GM18505 (cell line): ENCODE results near the gene ADAMTSL1.

Experiments
- ATAC-seq: cut with Tn5 transposase; IDR thresholded peaks from one replicate; pipeline ENCODE4 v1.9.1; 2021; ENCODE audit not compliant: unreplicated experiment
- POLR2A ChIP-seq: IDR thresholded peaks from 4 replicates; pipeline ENCODE4 v1.6.1; 2011; ENCODE audit warnings: borderline replicate concordance; ENCODE audit not compliant: insufficient read depth, insufficient read length; ENCODE audit errors: extremely low read depth

Gene ADAMTSL1

DNA sequence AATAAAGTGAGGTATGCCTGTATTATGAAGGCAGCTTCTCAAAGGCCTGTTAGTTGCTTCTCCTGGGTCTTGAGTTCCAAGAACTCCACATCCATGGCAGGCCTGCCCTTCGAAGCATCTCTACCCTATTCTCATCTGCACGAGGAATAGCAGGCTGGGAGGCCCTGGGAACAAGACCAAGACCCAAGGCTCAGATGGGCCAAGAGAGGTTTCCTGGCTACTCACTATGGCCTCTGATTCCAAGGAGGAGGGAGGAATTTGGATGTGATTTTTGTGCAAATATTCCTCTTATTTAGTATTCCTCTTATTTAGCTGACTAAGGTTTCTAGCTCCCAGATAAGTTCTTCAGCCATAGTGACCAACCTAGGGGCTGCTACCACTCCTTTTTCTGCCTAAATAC, 407.8 kb downstream of the ADAMTSL1 start:
- TF ChIP-seq POLR2A: no peak
- ATAC-seq: no peak

- no peak for ATAC-seq
- TF ChIP-seq POLR2A: no peak
Measured at GRCh38 chr9:18887546-18887945, 413.6 kb downstream of the ADAMTSL1 start.

GRCh38 chr9:18888290-18888689, 414.3 kb downstream of the ADAMTSL1 start:
- no peak for ATAC-seq
- no peak for TF ChIP-seq POLR2A

DNA sequence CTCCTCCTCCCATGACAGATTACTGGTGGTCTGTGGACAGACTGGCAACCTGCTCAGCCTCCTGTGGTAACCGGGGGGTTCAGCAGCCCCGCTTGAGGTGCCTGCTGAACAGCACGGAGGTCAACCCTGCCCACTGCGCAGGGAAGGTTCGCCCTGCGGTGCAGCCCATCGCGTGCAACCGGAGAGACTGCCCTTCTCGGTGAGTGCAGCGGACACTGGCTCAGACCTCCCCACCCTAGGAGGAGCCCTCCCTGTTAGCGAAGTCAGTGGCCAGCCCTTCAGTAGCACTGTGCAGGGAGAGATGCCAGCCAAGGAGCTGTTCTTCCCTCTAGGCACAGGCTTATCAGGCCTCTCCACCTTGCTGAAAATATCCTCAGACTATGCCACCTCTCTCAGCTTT, 415.6 kb downstream of the ADAMTSL1 start:
- TF ChIP-seq POLR2A: no peak

DNA sequence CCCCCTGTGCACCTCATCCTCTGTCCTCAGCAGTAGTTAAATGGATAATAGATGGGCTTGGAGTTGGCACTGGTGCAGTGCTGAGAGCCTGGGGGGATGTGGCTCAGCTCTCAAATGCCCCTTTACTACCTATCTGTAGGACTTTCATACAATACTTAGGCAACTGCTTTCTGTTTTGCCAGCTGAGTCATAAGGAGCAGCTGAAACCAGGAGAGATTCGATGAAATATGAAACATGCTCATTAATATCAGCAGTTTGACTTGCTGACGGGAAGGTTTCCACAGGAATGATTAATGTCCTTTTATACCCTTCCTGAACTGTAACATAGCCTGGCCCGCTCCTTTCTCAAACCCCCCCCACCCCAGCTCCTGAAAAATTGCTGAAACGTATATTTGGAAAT, 416.4 kb downstream of the ADAMTSL1 start:
- TF ChIP-seq POLR2A: no peak
- ATAC-seq: peak; percentile 73

More for the DNA sequence above, 415.6 kb downstream of the ADAMTSL1 start:
- ATAC-seq: no peak

DNA sequence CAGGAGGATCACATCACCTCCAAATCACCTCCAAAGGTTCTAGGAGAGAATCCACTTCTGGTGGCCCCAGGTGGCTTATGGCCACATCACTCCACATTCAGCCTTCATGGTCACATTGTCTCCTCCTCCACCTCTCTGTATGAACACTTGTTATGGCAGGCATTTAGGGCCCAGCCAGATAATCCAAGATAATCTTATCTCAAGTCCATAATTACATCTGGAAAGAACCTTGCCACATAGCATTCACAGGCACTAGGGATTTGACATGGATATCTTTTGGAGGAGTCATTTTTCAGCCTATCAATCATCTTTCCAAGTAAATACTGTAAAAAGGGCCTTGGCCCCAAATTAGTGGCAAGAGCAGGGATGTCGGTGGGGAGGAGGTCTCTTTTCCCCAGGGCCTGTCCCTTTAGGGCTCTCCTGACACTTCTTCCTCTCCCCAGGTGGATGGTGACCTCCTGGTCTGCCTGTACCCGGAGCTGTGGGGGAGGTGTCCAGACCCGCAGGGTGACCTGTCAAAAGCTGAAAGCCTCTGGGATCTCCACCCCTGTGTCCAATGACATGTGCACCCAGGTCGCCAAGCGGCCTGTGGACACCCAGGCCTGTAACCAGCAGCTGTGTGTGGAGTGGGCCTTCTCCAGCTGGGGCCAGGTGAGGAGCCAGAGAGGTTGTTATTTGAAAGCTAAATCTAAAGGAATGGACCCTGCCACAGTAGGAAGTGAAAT, 418.2 kb downstream of the ADAMTSL1 start:
- TF ChIP-seq POLR2A: no peak
- no peak for ATAC-seq

GRCh38 chr9:18893046-18893445, 419.1 kb downstream of the ADAMTSL1 start:
- TF ChIP-seq POLR2A: no peak
- no peak for ATAC-seq

DNA sequence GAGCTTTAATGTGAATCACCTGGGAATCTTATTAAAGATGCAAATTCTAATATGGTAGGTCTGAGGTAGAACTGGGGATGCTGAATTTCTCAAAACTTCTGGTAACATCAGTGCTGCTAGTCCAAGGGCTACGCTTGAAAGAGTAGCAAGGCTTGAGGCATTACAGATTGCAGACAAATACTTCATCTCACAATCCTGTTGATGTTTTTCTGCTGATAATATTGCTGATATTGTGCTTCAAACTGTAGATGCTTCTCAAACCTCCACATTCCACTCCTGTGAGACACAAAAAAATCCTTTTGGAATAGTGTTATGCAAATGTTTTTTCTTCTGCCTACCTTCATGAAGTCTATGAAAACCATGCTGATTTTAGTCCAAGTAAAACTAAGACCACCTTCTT, 419.5 kb downstream of the ADAMTSL1 start:
- no peak for ATAC-seq
- no peak for TF ChIP-seq POLR2A

GRCh38 chr9:18896004-18896403, 422.1 kb downstream of the ADAMTSL1 start:
- no peak for TF ChIP-seq POLR2A
- no peak for ATAC-seq

- no peak for TF ChIP-seq POLR2A
- no peak for ATAC-seq
Measured at GRCh38 chr9:18896531-18897179, 422.7 kb downstream of the ADAMTSL1 start.

DNA sequence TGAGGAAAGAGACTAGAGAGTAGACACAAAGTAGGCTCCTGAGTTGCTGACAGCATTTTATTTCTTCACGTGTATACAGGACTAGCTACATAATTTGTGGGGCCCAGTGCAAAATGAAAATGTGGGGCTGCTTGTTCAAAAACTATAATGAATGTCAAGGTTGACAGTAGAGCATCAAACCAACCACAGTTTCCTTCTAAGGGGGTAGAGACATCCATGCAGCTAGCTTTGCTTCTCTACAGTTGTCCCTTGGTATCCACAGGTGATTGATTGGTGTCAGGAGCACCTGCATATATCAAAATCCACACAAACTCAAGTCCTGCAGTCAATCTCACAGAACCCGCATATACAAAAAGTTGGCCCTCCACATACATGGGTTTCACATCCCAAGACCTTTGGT, 429.5 kb downstream of the ADAMTSL1 start:
- no peak for ATAC-seq
- TF ChIP-seq POLR2A: no peak

DNA sequence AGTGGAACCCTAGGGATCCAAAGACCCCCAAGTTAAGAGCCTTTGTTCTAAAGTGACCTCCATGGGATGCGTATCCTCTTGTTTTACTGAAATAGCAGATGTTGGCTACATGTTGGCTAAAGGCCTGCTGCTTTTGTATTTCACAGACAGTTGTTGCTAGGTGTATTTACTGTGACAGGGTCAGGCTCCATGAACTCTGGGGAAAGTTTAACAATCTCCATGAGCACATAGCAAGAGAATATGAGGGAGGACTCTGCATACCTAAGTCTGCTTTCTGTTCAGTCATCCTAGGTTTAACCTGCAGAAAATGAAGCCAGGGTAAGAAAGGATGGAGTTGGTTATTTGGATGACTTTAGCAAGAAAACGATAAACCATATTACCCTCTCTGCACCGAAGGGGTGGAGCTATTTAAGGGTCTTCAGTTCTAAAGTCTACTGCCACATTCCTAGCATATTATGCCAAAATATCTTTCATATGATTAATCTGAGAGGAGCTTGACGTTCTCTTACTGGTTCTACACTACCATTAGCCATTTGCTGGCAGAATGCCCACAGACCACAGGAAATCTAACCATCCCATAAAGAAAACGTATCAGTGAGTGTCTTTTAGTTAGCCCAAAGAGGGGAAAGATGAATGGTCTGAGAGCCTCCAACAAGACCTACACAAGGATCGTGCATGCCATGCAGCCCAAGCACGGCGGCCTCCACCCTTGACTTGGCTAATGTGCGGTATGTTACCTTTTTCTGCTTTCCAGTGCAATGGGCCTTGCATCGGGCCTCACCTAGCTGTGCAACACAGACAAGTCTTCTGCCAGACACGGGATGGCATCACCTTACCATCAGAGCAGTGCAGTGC, 431.3 kb downstream of the ADAMTSL1 start:
- ATAC-seq: no peak
- no peak for TF ChIP-seq POLR2A

DNA sequence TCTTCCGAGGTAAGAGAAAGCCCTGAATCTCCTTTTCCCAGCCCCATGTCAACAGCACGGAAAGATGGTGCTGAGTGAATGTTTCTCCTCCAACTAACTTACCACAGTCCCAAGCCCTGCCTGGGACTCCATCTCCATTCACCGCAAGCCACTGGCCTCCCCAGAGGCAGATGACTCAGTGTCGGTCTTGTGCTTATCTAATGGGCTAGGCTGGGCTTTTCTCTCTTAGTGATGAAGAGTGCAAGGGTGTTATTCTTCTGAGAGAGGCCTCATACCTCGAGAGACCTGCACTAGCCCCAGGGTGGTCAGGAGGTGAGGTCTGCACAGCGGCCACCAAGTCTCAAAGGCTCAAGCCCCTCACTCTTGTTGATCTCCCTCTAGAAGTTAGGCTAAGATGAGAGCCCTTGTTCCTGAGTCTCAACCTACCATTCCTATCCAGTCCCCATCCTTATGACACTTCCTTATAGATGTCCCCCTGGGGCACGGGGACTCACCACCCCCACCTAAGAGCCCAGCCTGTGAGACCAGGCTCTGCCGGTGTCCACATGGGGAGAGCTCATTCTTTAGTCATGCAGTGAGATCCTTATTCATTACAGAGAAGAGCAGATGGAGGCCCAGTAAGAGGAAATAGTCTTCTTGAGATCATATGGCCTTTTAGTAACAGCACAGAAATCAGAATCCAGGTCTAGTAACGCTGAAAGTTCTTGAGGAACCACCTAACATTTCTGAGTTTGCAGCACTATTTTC, 432.1 kb downstream of the ADAMTSL1 start:
- no peak for TF ChIP-seq POLR2A
- ATAC-seq: no peak
